NCI-H69 (cell line): ENCODE data around the gene PIP4K2B.

Experiments
- DNase-seq: peaks from one replicate; lab custom pipeline; 2025; lab: John Stamatoyannopoulos, UW

Gene PIP4K2B

GRCh38 chr17:38779965-38780752, 19.2 kb downstream of the PIP4K2B start:
- DNase-seq = no peak

GRCh38 chr17:38777641-38778250, 21.6 kb downstream of the PIP4K2B start:
- DNase-seq = no peak

- DNase-seq = no peak
Measured at GRCh38 chr17:38773258-38773657, 26.1 kb downstream of the PIP4K2B start.

- no peak for DNase-seq
Measured at GRCh38 chr17:38768417-38768816, 30.9 kb downstream of the PIP4K2B start.

GRCh38 chr17:38766341-38766740, 33.0 kb downstream of the PIP4K2B start:
- DNase-seq = no peak

- DNase-seq = no peak
Measured at GRCh38 chr17:38762231-38762630, 37.1 kb downstream of the PIP4K2B start.

- DNase-seq = peak; percentile 57
Measured at GRCh38 chr17:38761612-38762011, 37.7 kb downstream of the PIP4K2B start.

- no peak for DNase-seq
Measured at GRCh38 chr17:38753071-38753506, 46.3 kb downstream of the PIP4K2B start.

GRCh38 chr17:38752308-38753070, 46.9 kb downstream of the PIP4K2B start, which contains the start of gene PSMB3:
Gene PSMB3 (plus strand): TSS chr17:38752741. CDS start chr17:38752827, 86 bp downstream.
- DNase-seq = peak; percentile 100

- DNase-seq = peak; percentile 92
Measured at GRCh38 chr17:38751808-38752307, 47.5 kb downstream of the PIP4K2B start.

- DNase-seq = peak; percentile 80
Measured at GRCh38 chr17:38751144-38751807, 48.1 kb downstream of the PIP4K2B start.

- DNase-seq = peak; percentile 80
Measured at GRCh38 chr17:38750312-38751121, 48.8 kb downstream of the PIP4K2B start.

GRCh38 chr17:38750044-38750311, 49.4 kb downstream of the PIP4K2B start:
- DNase-seq = no peak

- peak; percentile 92 for DNase-seq
Measured at GRCh38 chr17:38749223-38750043, 49.9 kb downstream of the PIP4K2B start.

- DNase-seq = no peak
Measured at GRCh38 chr17:38748892-38749222, 50.5 kb downstream of the PIP4K2B start.

GRCh38 chr17:38748149-38748891, 51.0 kb downstream of the PIP4K2B start, which contains the start of gene PCGF2:
Gene PCGF2 (minus strand): TSS chr17:38748336. CDS start chr17:38740402, 7,934 bp downstream.
- peak; percentile 98 for DNase-seq

- peak; percentile 53 for DNase-seq
Measured at GRCh38 chr17:38747463-38748148, 51.8 kb downstream of the PIP4K2B start.

GRCh38 chr17:38746849-38747462, 52.4 kb downstream of the PIP4K2B start:
- DNase-seq = peak; percentile 53
